Ascending aorta (tissue), 2 donors: ENCODE data around the gene LGALS3. TPM values are rescaled to one million over a fixed set of nuclear protein-coding genes. Genes with fewer than 3 reads are reported as not detected.
A peak's percentile ranks its signal among the peaks of the same experiment; 100 is the strongest.

ENCODE experiments used
- DNase-seq, 2 donors: peaks; one replicate each; pipeline ENCODE4 v3.0.0-alpha.2; 2019; ENCODE audit warnings: low spot score in 2 of 2
- H3K27ac ChIP-seq, 2 donors: fragments of 200-600 bp; sonication (generic); one replicate each; pipeline ENCODE4 v1.5.1; 2016 to 2017; ENCODE audit warnings: mild to moderate bottlenecking in 1 of 2
- H3K27me3 ChIP-seq: fragments of 200-600 bp; sonication (generic); one replicate; pipeline ENCODE4 v1.5.1; 2017
- H3K36me3 ChIP-seq, 2 donors: fragments of 200-600 bp; sonication (generic); one replicate each; pipeline ENCODE4 v1.5.1; 2016
- H3K4me1 ChIP-seq, 2 donors: fragments of 200-600 bp; sonication (generic); one replicate each; pipeline ENCODE4 v1.5.1; 2016 to 2017; ENCODE audit warnings: mild to moderate bottlenecking in 1 of 2
- H3K4me3 ChIP-seq, 2 donors: fragments of 200-600 bp; sonication (generic); one replicate each; pipeline ENCODE4 v1.5.1; 2016 to 2017; ENCODE audit warnings: mild to moderate bottlenecking in 1 of 2
- H3K9me3 ChIP-seq, 2 donors: fragments of 200-600 bp; sonication (generic); one replicate each; pipeline ENCODE4 v1.5.1; 2016
- CTCF ChIP-seq, 3 experiments: fragments of 200-600 bp in 2 of 3; fragments of 450-650 bp in 1 of 3; sonication (generic) in 2 of 3; IDR thresholded peaks; one replicate each; pipeline ENCODE4 v1.5.1; 2016 to 2019; ENCODE audit warnings: antibody characterized with exemption in 3 of 3, mild to moderate bottlenecking in 1 of 3, moderate library complexity in 1 of 3
- intact Hi-C: fragments of 100-400 bp; cut with DNase I; formaldehyde crosslinking; loops from one replicate; pipeline ENCODE4 v1.15.1; 2023
- total RNA-seq: library from RNA; depleted of rRNA; stranded (reverse); fragments of >200 nt; gene quantifications from one replicate; pipeline ENCODE4 v1.1.0, GENCODE V29; 2016

Gene LGALS3
- total RNA-seq, 1 donor from 2014 or later, result 358 TPM

- no peaks in the 10 kb centered on the region for H3K36me3 ChIP-seq
- H3K4me3 ChIP-seq, result no peak overlapping the region
- no peak overlapping the region for H3K27ac ChIP-seq
- H3K4me1 ChIP-seq, result peaks cover 6 to 23% of the 10 kb centered on the region in 2 donors
- DNase-seq, result no peak
- H3K9me3 ChIP-seq, result no peaks in the 10 kb centered on the region
- TF ChIP-seq CTCF (IDR thresholded peaks at IDR 0.05), result no peak
- H3K27me3 ChIP-seq, result no peaks in the 10 kb centered on the region
- intact Hi-C loops, result no loop called here
Observed at GRCh38 chr14:55121628-55122439, 7.2 kb upstream of the LGALS3 start.

GRCh38 chr14:55122440-55122986 lies 6.5 kb upstream of the LGALS3 start:
- intact Hi-C loops, result no loop called here

GRCh38 chr14:55123101-55123500 lies 6.0 kb upstream of the LGALS3 start:
- Histone ChIP-seq H3K4me1 (peaks cover 6 to 23% of the 10 kb centered on the region in 2 donors), H3K27ac (peak overlapping the region in 1 of 2 donors; percentile 22), H3K27me3 (no peaks in the 10 kb centered on the region), H3K36me3 (no peaks in the 10 kb centered on the region), H3K9me3 (no peaks in the 10 kb centered on the region), H3K4me3 (no peak overlapping the region)
- TF ChIP-seq CTCF (IDR thresholded peaks at IDR 0.05), result no peak
- DNase-seq, result no peak
- intact Hi-C loops, result no loop called here

More at GRCh38 chr14:55122440-55122986, 6.5 kb upstream of the LGALS3 start:
- no peaks in the 10 kb centered on the region for H3K9me3 ChIP-seq
- DNase-seq, result no peak
- H3K27ac ChIP-seq, result peak overlapping the region in 1 of 2 donors; percentile 22
- no peaks in the 10 kb centered on the region for H3K36me3 ChIP-seq
- H3K4me1 ChIP-seq, result peaks cover 6 to 23% of the 10 kb centered on the region in 2 donors
- H3K27me3 ChIP-seq, result no peaks in the 10 kb centered on the region
- no peak overlapping the region for H3K4me3 ChIP-seq
- no peak for TF ChIP-seq CTCF (IDR thresholded peaks at IDR 0.05)

- TF ChIP-seq CTCF (IDR thresholded peaks at IDR 0.05), result no peak
- H3K4me1 ChIP-seq, result peaks cover 6 to 18% of the 10 kb centered on the region in 2 donors
- H3K27me3 ChIP-seq, result no peaks in the 10 kb centered on the region
- no peak overlapping the region for H3K27ac ChIP-seq
- H3K4me3 ChIP-seq, result no peak overlapping the region
- no peaks in the 10 kb centered on the region for H3K9me3 ChIP-seq
- H3K36me3 ChIP-seq, result no peaks in the 10 kb centered on the region
- intact Hi-C loops, result no loop called here
- DNase-seq, result no peak
Observed at GRCh38 chr14:55123852-55124639, 5.0 kb upstream of the LGALS3 start.

GRCh38 chr14:55124774-55125386 lies 4.2 kb upstream of the LGALS3 start:
- no peak overlapping the region for H3K4me3 ChIP-seq
- no peak overlapping the region for H3K27ac ChIP-seq
- intact Hi-C loops, result no loop called here
- no peaks in the 10 kb centered on the region for H3K27me3 ChIP-seq
- no peak for DNase-seq
- H3K9me3 ChIP-seq, result no peaks in the 10 kb centered on the region
- H3K36me3 ChIP-seq, result no peaks in the 10 kb centered on the region
- peaks cover 6 to 14% of the 10 kb centered on the region in 2 donors for H3K4me1 ChIP-seq
- TF ChIP-seq CTCF (IDR thresholded peaks at IDR 0.05), result no peak
